Activated CD4-positive, alpha-beta T cell treated with anti-CD3 and anti-CD28 coated beads for 36 hours (primary cell): ENCODE data around the gene CMTM7. TPM values are rescaled to one million over a fixed set of nuclear protein-coding genes. Genes with fewer than 3 reads are reported as not detected.
A peak's percentile ranks its signal among the peaks of the same experiment; 100 is the strongest.

Experiments
- ATAC-seq: fragments of 200-7000 bp; cut with Tn5 transposase; one replicate; pipeline ENCODE4 v1.10.0; 2021; ENCODE audit warnings: mild to moderate bottlenecking, moderate library complexity
- CTCF ChIA-PET: fragments of 350-600 bp; sonication (Branson Sonifier 250); formaldehyde crosslinking; loops from one replicate; lab custom pipeline; 2021; ENCODE audit warnings: antibody characterized with exemption; lab: Charles Lee
- POLR2A ChIA-PET: fragments of 350-600 bp; sonication (Branson Sonifier 250); formaldehyde crosslinking; loops from one replicate; lab custom pipeline; 2021; ENCODE audit warnings: antibody characterized with exemption, inconsistent platforms; lab: Charles Lee
- DNase-seq: peaks from one replicate; pipeline ENCODE4 v3.0.0-alpha.2; 2020
- H3K27ac Mint-ChIP-seq: one replicate; pipeline ENCODE4 v1.8.0; 2021; ENCODE audit warnings: mixed read lengths
- H3K27me3 Mint-ChIP-seq: one replicate; pipeline ENCODE4 v1.8.0; 2021; ENCODE audit warnings: mixed read lengths
- H3K36me3 Mint-ChIP-seq: one replicate; pipeline ENCODE4 v1.8.0; 2021; ENCODE audit warnings: low read depth, mixed read lengths
- H3K4me1 Mint-ChIP-seq: one replicate; pipeline ENCODE4 v1.8.0; 2021; ENCODE audit warnings: mixed read lengths
- H3K4me3 Mint-ChIP-seq: one replicate; pipeline ENCODE4 v1.8.0; 2021; ENCODE audit warnings: mild to moderate bottlenecking, moderate library complexity, mixed read lengths
- H3K9me3 Mint-ChIP-seq: one replicate; pipeline ENCODE4 v1.8.0; 2021; ENCODE audit warnings: low read depth, mixed read lengths
- intact Hi-C, 2 experiments: fragments of 100-400 bp; cut with DNase I in 1 of 2; cut with micrococcal nuclease in 1 of 2; formaldehyde crosslinking; loops; one replicate each; pipeline versions ENCODE4 v1.14.2 to v1.15.1; 2022 to 2024; cut with DNase I, micrococcal nuclease
- total RNA-seq, 2 experiments: library from RNA; stranded (reverse); gene quantifications; one replicate each; pipeline ENCODE4 v1.2.3, GENCODE V29; 2021

Gene CMTM7
- total RNA-seq, 2 experiments from 2014 or later: 41.1 to 67.0 TPM

DNA sequence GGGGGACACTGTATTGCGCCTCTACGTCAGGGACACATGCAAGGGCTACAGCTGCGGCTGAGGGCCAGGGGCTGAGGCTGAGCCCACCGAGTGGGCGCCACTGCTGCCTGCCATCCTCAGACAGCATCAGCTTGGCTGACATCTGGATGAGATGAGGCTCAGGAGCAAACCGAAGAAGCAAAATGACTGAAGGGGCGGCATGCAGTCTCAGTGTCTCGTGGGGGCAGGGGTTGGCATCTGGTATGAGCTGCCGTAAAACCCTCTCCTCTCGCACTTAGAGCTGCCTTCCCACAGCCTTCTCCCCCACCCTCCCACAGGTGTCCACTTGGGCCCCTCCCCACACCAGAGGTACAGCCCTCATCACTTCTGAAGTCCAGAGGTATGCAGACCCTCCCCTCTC, 24.2 kb upstream of the CMTM7 start:
- ChIA-PET CTCF (interaction anchor here (1.0 to 1.4 kb wide), 3 partner anchors 9 to 189 kb away, joined by 3 to 4 read pairs (median 4); no protein-coding TSS in a partner anchor), POLR2A (interaction anchor here (0.5 kb wide), 1 partner anchor 89 kb away, joined by 4 read pairs; no protein-coding TSS in a partner anchor)
- no peak for DNase-seq
- intact Hi-C loops: no loop called here
- no peaks in the 10 kb centered on the region for H3K27me3 Mint-ChIP-seq
- no peak overlapping the region for H3K4me3 Mint-ChIP-seq
- H3K9me3 Mint-ChIP-seq: no peaks in the 10 kb centered on the region
- H3K27ac Mint-ChIP-seq: no peak overlapping the region
- H3K36me3 Mint-ChIP-seq: no peaks in the 10 kb centered on the region
- no peak for ATAC-seq
- peaks cover 35% of the 10 kb centered on the region for H3K4me1 Mint-ChIP-seq

- Mint-ChIP-seq H3K36me3 (no peaks in the 10 kb centered on the region), H3K27ac (peak overlapping the region; percentile 93), H3K4me3 (peak overlapping the region; percentile 15), H3K9me3 (no peaks in the 10 kb centered on the region), H3K27me3 (no peaks in the 10 kb centered on the region), H3K4me1 (peaks cover 45% of the 10 kb centered on the region)
- intact Hi-C loops: loop anchor here in 1 of 2 experiments (5.0 kb wide), 1 partner anchor 201 kb away; the partner anchor contains the start of gene DYNC1LI1
- peak; percentile 73 for ATAC-seq
- POLR2A ChIA-PET: interaction anchor here (0.5 to 1.3 kb wide), 6 partner anchors 67 to 1069 kb away, joined by 3 to 6 read pairs (median 3); partner anchors contain the start of gene GPD1L
- peak; percentile 26 for DNase-seq
- CTCF ChIA-PET: interaction anchor here (0.8 to 7.6 kb wide), 19 partner anchors 11 to 334 kb away, joined by 3 to 88 read pairs (median 4); no protein-coding TSS in a partner anchor
Observed at GRCh38 chr3:32371461-32372212, 20.0 kb upstream of the CMTM7 start.

GRCh38 chr3:32372213-32372490, 19.5 kb upstream of the CMTM7 start:
- no peaks in the 10 kb centered on the region for H3K9me3 Mint-ChIP-seq
- intact Hi-C loops: loop anchor here in 1 of 2 experiments (5.0 kb wide), 1 partner anchor 200 kb away; the partner anchor contains the start of gene DYNC1LI1
- no peaks in the 10 kb centered on the region for H3K27me3 Mint-ChIP-seq
- H3K36me3 Mint-ChIP-seq: no peaks in the 10 kb centered on the region
- no peak for DNase-seq
- ATAC-seq: peak; percentile 23
- peaks cover 41% of the 10 kb centered on the region for H3K4me1 Mint-ChIP-seq
- H3K4me3 Mint-ChIP-seq: no peak overlapping the region
- ChIA-PET POLR2A (interaction anchor here (0.8 to 1.3 kb wide), 3 partner anchors 96 to 266 kb away, joined by 3 read pairs; partner anchors contain the start of gene GPD1L), CTCF (interaction anchor here (0.7 to 7.6 kb wide), 16 partner anchors 11 to 195 kb away, joined by 3 to 88 read pairs (median 4); no protein-coding TSS in a partner anchor)
- peak overlapping the region; percentile 93 for H3K27ac Mint-ChIP-seq

- H3K27ac Mint-ChIP-seq: no peak overlapping the region
- intact Hi-C loops: loop anchor here in 1 of 2 experiments (5.0 kb wide), 1 partner anchor 199 kb away; the partner anchor contains the start of gene DYNC1LI1
Observed at GRCh38 chr3:32373276-32373675, 18.4 kb upstream of the CMTM7 start.

DNA sequence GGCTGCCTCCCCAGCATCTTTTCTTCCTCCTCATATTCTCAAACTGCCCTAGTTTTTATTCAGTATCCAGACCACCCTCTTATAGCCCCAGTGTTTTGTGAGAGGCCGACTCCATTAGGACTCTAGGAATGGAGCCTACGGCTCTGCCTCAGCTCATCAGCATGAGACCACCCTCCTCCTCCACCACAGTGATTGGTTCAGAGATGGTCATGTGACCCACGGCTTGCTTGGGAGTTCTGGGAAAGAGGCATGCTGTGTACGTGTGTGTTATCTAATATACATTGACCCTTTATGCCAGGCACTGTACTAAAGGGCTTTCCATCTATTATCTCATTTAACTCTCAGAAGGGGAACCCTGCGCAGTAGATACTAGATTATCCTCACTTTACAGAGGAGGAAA, 17.8 kb upstream of the CMTM7 start:
- Mint-ChIP-seq H3K27ac (no peak overlapping the region), H3K9me3 (no peaks in the 10 kb centered on the region), H3K4me1 (peaks cover 36% of the 10 kb centered on the region), H3K4me3 (no peak overlapping the region), H3K36me3 (no peaks in the 10 kb centered on the region), H3K27me3 (no peaks in the 10 kb centered on the region)
- ATAC-seq: no peak
- no peak for DNase-seq
- POLR2A ChIA-PET: interaction anchor here (1.2 kb wide), 1 partner anchor 96 kb away, joined by 3 read pairs; no protein-coding TSS in a partner anchor
- CTCF ChIA-PET: interaction anchor here (0.7 to 7.6 kb wide), 20 partner anchors 10 to 311 kb away, joined by 3 to 88 read pairs (median 3); partner anchors contain the start of genes CMTM7 and CNOT10
- intact Hi-C loops: loop anchor here (1.0 to 5.0 kb wide), 3 partner anchors 77 to 198 kb away; partner anchors contain the start of gene DYNC1LI1 (in 1 of the 2)

More at GRCh38 chr3:32373276-32373675, 18.4 kb upstream of the CMTM7 start:
- H3K4me1 Mint-ChIP-seq: peaks cover 36% of the 10 kb centered on the region
- ATAC-seq: no peak
- DNase-seq: no peak
- H3K27me3 Mint-ChIP-seq: no peaks in the 10 kb centered on the region
- ChIA-PET POLR2A (no interaction called here), CTCF (interaction anchor here (0.7 to 7.6 kb wide), 8 partner anchors 15 to 197 kb away, joined by 3 to 88 read pairs (median 3); no protein-coding TSS in a partner anchor)
- no peak overlapping the region for H3K4me3 Mint-ChIP-seq
- no peaks in the 10 kb centered on the region for H3K36me3 Mint-ChIP-seq
- no peaks in the 10 kb centered on the region for H3K9me3 Mint-ChIP-seq

- H3K4me3 Mint-ChIP-seq: no peak overlapping the region
- H3K27me3 Mint-ChIP-seq: no peaks in the 10 kb centered on the region
- ChIA-PET POLR2A (interaction anchor here (0.7 to 1.2 kb wide), 2 partner anchors 68 to 95 kb away, joined by 3 to 4 read pairs; no protein-coding TSS in a partner anchor), CTCF (interaction anchor here (0.6 to 7.6 kb wide), 51 partner anchors 8 to 1444 kb away, joined by 3 to 88 read pairs (median 4); partner anchors contain the start of genes CMTM6, CMTM7 and CNOT10)
- ATAC-seq (peak; percentile 64), DNase-seq (peak; percentile 77)
- no peaks in the 10 kb centered on the region for H3K36me3 Mint-ChIP-seq
- H3K27ac Mint-ChIP-seq: peak overlapping the region; percentile 35
- intact Hi-C loops: loop anchor here (1.0 to 5.0 kb wide), 6 partner anchors 24 to 198 kb away; partner anchors contain the start of gene DYNC1LI1 (in 1 of the 2)
- no peaks in the 10 kb centered on the region for H3K9me3 Mint-ChIP-seq
- peaks cover 35% of the 10 kb centered on the region for H3K4me1 Mint-ChIP-seq
Observed at GRCh38 chr3:32374788-32375595, 16.7 kb upstream of the CMTM7 start.

GRCh38 chr3:32375596-32375930, 16.1 kb upstream of the CMTM7 start:
- peaks cover 30% of the 10 kb centered on the region for H3K4me1 Mint-ChIP-seq
- no peak for ATAC-seq
- no peak overlapping the region for H3K4me3 Mint-ChIP-seq
- ChIA-PET CTCF (interaction anchor here (0.6 to 7.6 kb wide), 33 partner anchors 8 to 310 kb away, joined by 3 to 88 read pairs (median 4); partner anchors contain the start of genes CMTM6, CMTM7 and CNOT10), POLR2A (no interaction called here)
- intact Hi-C loops: loop anchor here (1.0 to 2.0 kb wide), 4 partner anchors 24 to 93 kb away; no protein-coding TSS in a partner anchor
- H3K9me3 Mint-ChIP-seq: no peaks in the 10 kb centered on the region
- H3K27ac Mint-ChIP-seq: peak overlapping the region; percentile 35
- no peaks in the 10 kb centered on the region for H3K27me3 Mint-ChIP-seq
- DNase-seq: no peak
- H3K36me3 Mint-ChIP-seq: no peaks in the 10 kb centered on the region

DNA sequence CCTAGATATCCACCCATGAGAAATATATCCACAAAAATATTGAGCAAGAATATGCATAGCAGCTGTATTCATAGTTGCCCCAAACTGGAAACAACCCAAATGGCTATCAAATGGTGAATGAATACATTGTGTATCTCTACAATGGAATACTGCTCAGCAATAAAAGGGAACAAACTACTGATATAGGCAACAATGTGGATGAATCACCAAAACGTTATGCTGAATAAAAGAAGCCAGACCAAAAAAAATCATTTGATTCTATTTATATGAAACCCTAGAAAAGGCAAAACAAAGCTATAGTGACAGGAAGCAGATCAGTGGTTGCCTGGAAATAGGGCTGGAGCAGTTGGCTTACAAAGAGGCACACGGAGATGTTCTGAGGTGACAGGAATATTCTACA, 15.5 kb upstream of the CMTM7 start:
- ChIA-PET CTCF (interaction anchor here (0.6 to 7.6 kb wide), 29 partner anchors 7 to 309 kb away, joined by 3 to 88 read pairs (median 5); partner anchors contain the start of genes CMTM6, CMTM7 and CNOT10), POLR2A (no interaction called here)
- H3K27me3 Mint-ChIP-seq: no peaks in the 10 kb centered on the region
- peaks cover 27% of the 10 kb centered on the region for H3K4me1 Mint-ChIP-seq
- no peak for ATAC-seq
- intact Hi-C loops: no loop called here
- no peaks in the 10 kb centered on the region for H3K36me3 Mint-ChIP-seq
- no peak overlapping the region for H3K27ac Mint-ChIP-seq
- no peak overlapping the region for H3K4me3 Mint-ChIP-seq
- no peaks in the 10 kb centered on the region for H3K9me3 Mint-ChIP-seq
- DNase-seq: no peak

GRCh38 chr3:32379831-32380500, 11.7 kb upstream of the CMTM7 start:
- no peaks in the 10 kb centered on the region for H3K36me3 Mint-ChIP-seq
- H3K27me3 Mint-ChIP-seq: no peaks in the 10 kb centered on the region
- H3K9me3 Mint-ChIP-seq: no peaks in the 10 kb centered on the region
- intact Hi-C loops: no loop called here
- ATAC-seq (no peak), DNase-seq (no peak)
- H3K4me3 Mint-ChIP-seq: no peak overlapping the region
- ChIA-PET POLR2A (no interaction called here), CTCF (no interaction called here)
- peaks cover 7% of the 10 kb centered on the region for H3K4me1 Mint-ChIP-seq
- no peak overlapping the region for H3K27ac Mint-ChIP-seq

DNA sequence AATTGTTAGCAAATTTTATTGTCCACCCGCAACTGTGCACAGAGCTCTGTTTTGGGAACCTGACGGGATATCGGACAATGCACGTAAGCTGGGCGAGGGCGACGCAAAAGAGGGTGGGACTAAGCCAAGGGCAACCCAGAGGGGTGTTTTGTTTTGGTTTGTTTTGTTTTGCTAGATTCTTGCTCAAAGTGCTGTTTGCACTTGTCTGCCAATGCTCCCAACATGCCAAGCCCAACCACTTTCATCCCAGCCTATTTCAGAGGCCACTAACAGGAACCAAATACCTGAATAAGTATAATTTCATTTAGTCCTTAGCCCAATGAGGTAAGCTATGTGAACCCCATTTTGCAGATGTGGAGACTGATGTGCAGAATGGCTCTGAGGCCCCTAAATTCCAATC, 9.7 kb upstream of the CMTM7 start:
- POLR2A ChIA-PET: no interaction called here
- no peak overlapping the region for H3K4me3 Mint-ChIP-seq
- no peak overlapping the region for H3K27ac Mint-ChIP-seq
- H3K36me3 Mint-ChIP-seq: no peaks in the 10 kb centered on the region
- CTCF ChIA-PET: interaction anchor here (0.5 to 1.8 kb wide), 3 partner anchors 10 to 398 kb away, joined by 3 to 6 read pairs (median 5); no protein-coding TSS in a partner anchor
- no peaks in the 10 kb centered on the region for H3K9me3 Mint-ChIP-seq
- no peak for ATAC-seq
- intact Hi-C loops: no loop called here
- no peaks in the 10 kb centered on the region for H3K27me3 Mint-ChIP-seq
- DNase-seq: no peak
- H3K4me1 Mint-ChIP-seq: no peaks in the 10 kb centered on the region
